ENCODE results near the gene BAZ2B. TPM values are rescaled to one million over a fixed set of nuclear protein-coding genes. Genes with fewer than 3 reads are reported as not detected.

The BAZ2B gene
- total and polyA plus RNA-seq, 10 donors, result 5.6 to 158 (median 86.0) TPM

GRCh38 chr2:159613091-159613490 is 3.3 kb downstream of the BAZ2B start:
- intact Hi-C loops (cut with DNase I; ENCODE audit: low total_unique reads), result no loop called here
- no peak for DNase-seq
- H3K4me3 ChIP-seq, result peak overlapping the region in 2 of 8 donors; percentile 66 to 77

GRCh38 chr2:159612255-159612901 is 4.0 kb downstream of the BAZ2B start:
- intact Hi-C loops (cut with DNase I; ENCODE audit: low total_unique reads), result no loop called here
- TF ChIP-seq POLR2A (IDR thresholded peaks at IDR 0.05) (no peak), POLR2AphosphoS5 (IDR thresholded peaks at IDR 0.05) (no peak), CTCF (IDR thresholded peaks at IDR 0.05 in 8 of 11, conservative IDR thresholded peaks at IDR 0.05 in 3 of 11) (no peak)
- WGBS, 5 donors, result 77 to 86% (median 85%) methylated on average over 1 of the region's 1 CpG
- H3K27me3 ChIP-seq (replicated peaks in 1 of 7), result peaks cover 0 to 8% (median 0%) of the 10 kb centered on the region in 7 donors
- peaks cover 0 to 50% (median 26%) of the 10 kb centered on the region in 6 donors for H3K4me1 ChIP-seq
- H3K4me3 ChIP-seq, result peak overlapping the region in 1 of 8 donors; percentile 77
- H3K36me3 ChIP-seq, result no peaks in the 10 kb centered on the region
- H3K9me3 ChIP-seq, result no peaks in the 10 kb centered on the region
- no peak for DNase-seq
- peak overlapping the region in 3 of 8 donors; percentile 13 to 40 (median 28) for H3K27ac ChIP-seq

More at GRCh38 chr2:159613091-159613490, 3.3 kb downstream of the BAZ2B start:
- Histone ChIP-seq H3K27me3 (replicated peaks in 1 of 7) (peaks cover 0 to 8% (median 0%) of the 10 kb centered on the region in 7 donors), H3K4me1 (peaks cover 0 to 58% (median 29%) of the 10 kb centered on the region in 6 donors), H3K36me3 (no peaks in the 10 kb centered on the region), H3K27ac (peak overlapping the region in 4 of 8 donors; percentile 28 to 98 (median 96)), H3K9me3 (no peaks in the 10 kb centered on the region)
- 75 to 82% (median 80%) methylated on average over 1 of the region's 1 CpG for WGBS, 5 donors
- no peak for TF ChIP-seq CTCF (IDR thresholded peaks at IDR 0.05 in 8 of 11, conservative IDR thresholded peaks at IDR 0.05 in 3 of 11)
- TF ChIP-seq POLR2AphosphoS5 (IDR thresholded peaks at IDR 0.05), result no peak
- TF ChIP-seq POLR2A (IDR thresholded peaks at IDR 0.05), result no peak

- Histone ChIP-seq H3K4me3 (no peak overlapping the region), H3K9me3 (no peaks in the 10 kb centered on the region), H3K4me1 (peaks cover 0 to 52% (median 30%) of the 10 kb centered on the region in 6 donors), H3K27me3 (replicated peaks in 1 of 7) (no peaks in the 10 kb centered on the region), H3K27ac (no peak overlapping the region), H3K36me3 (no peaks in the 10 kb centered on the region)
- DNase-seq, result no peak
- intact Hi-C loops (cut with DNase I; ENCODE audit: low total_unique reads), result no loop called here
- 84 to 92% (median 87%) methylated on average over 4 of the region's 4 CpGs for WGBS, 5 donors
- TF ChIP-seq POLR2A (IDR thresholded peaks at IDR 0.05) (no peak), POLR2AphosphoS5 (IDR thresholded peaks at IDR 0.05) (no peak)
Observed at GRCh38 chr2:159609811-159610549, 6.4 kb downstream of the BAZ2B start.

GRCh38 chr2:159608723-159609308 is 7.5 kb downstream of the BAZ2B start:
- Histone ChIP-seq H3K4me3 (no peak overlapping the region), H3K27me3 (replicated peaks in 1 of 7) (no peaks in the 10 kb centered on the region), H3K9me3 (no peaks in the 10 kb centered on the region), H3K36me3 (no peaks in the 10 kb centered on the region), H3K4me1 (peaks cover 0 to 48% (median 27%) of the 10 kb centered on the region in 6 donors), H3K27ac (no peak overlapping the region)
- no peak for DNase-seq
- 88 to 95% (median 94%) methylated on average over 1 of the region's 1 CpG for WGBS, 5 donors
- TF ChIP-seq POLR2AphosphoS5 (IDR thresholded peaks at IDR 0.05), result no peak
- no peak for TF ChIP-seq POLR2A (IDR thresholded peaks at IDR 0.05)
- no peak for TF ChIP-seq CTCF (IDR thresholded peaks at IDR 0.05 in 8 of 11, conservative IDR thresholded peaks at IDR 0.05 in 3 of 11)
- intact Hi-C loops (cut with DNase I; ENCODE audit: low total_unique reads), result no loop called here
